ENCODE results near the gene CCDC112. TPM values are rescaled to one million over a fixed set of nuclear protein-coding genes. Genes with fewer than 3 reads are reported as not detected.

Gene CCDC112
- total and polyA plus RNA-seq, 4 donors, result 16.4 to 33.5 (median 24.9) TPM

Small RNA genes lying within 50 kb of the gene (small RNA-seq; reads per million reads assigned to genes)
- not detected for gene HMGN1P15 (ENCODE audit: low replicate concordance)

Other genes with a start within 250 kb of the CCDC112 start
- gene TRIM36, start 126.7 kb downstream of the CCDC112 start, total RNA-seq, result 10 to 100 TPM; 16.2 to 50.3 TPM
- gene TRIM36, start 126.7 kb downstream of the CCDC112 start, polyA plus RNA-seq (ENCODE audit: insufficient read length in 2 of 2), result 10 to 100 TPM; 35.8 to 41.2 TPM
- 10 to 100 TPM; 17.7 to 27.8 TPM for gene PGGT1B, start 33.8 kb downstream of the CCDC112 start, total RNA-seq
- gene PGGT1B, start 33.8 kb downstream of the CCDC112 start, polyA plus RNA-seq (ENCODE audit: insufficient read length in 2 of 2), result 10 to 100 TPM; 15.6 to 20.8 TPM
- gene FEM1C, start 248.1 kb upstream of the CCDC112 start, total RNA-seq, result 10 to 100 TPM; 15.4 to 46.1 TPM
- 10 to 100 TPM; 15.2 to 21.3 TPM for gene FEM1C, start 248.1 kb upstream of the CCDC112 start, polyA plus RNA-seq (ENCODE audit: insufficient read length in 2 of 2)